HG03439 (cell line): ENCODE results near the gene ACACA.
"Not testable (repeated sequence)": the region's sequence is repeated elsewhere in the genome, so short reads cannot be mapped to it uniquely, and the experiment has no call there.

Experiments used
- ATAC-seq: cut with Tn5 transposase; IDR thresholded peaks from one replicate; pipeline ENCODE4 v1.9.1; 2021; ENCODE audit warnings: mild to moderate bottlenecking, moderate library complexity; ENCODE audit not compliant: unreplicated experiment

Gene ACACA

GRCh38 chr17:37188157-37188556 lies 218.5 kb downstream of the ACACA start:
- no peak for ATAC-seq

- ATAC-seq: no peak
These were observed 219.4 kb downstream of the ACACA start for GRCh38 chr17:37187262-37187661.

GRCh38 chr17:37182786-37183465 lies 223.7 kb downstream of the ACACA start:
- no peak for ATAC-seq

GRCh38 chr17:37180376-37180775 lies 226.3 kb downstream of the ACACA start:
- no peak for ATAC-seq

GRCh38 chr17:37179893-37180292 lies 226.7 kb downstream of the ACACA start:
- ATAC-seq: no peak

- no peak for ATAC-seq
These were observed 229.3 kb downstream of the ACACA start for GRCh38 chr17:37177254-37177870.

- ATAC-seq: no peak
These were observed 229.9 kb downstream of the ACACA start for GRCh38 chr17:37176723-37177122.

GRCh38 chr17:37174205-37174604 lies 232.4 kb downstream of the ACACA start:
- ATAC-seq: no peak

GRCh38 chr17:37170881-37171425 lies 235.7 kb downstream of the ACACA start:
- ATAC-seq: no peak

GRCh38 chr17:37168731-37169353 lies 237.8 kb downstream of the ACACA start:
- no peak for ATAC-seq

GRCh38 chr17:37167756-37168155 lies 238.9 kb downstream of the ACACA start:
- ATAC-seq: no peak

- ATAC-seq: no peak
These were observed 242.6 kb downstream of the ACACA start for GRCh38 chr17:37164057-37164456.

GRCh38 chr17:37162800-37163199 lies 243.8 kb downstream of the ACACA start:
- no peak for ATAC-seq

GRCh38 chr17:37160944-37161343 lies 245.7 kb downstream of the ACACA start:
- ATAC-seq: no peak

- no peak for ATAC-seq
These were observed 248.3 kb downstream of the ACACA start for GRCh38 chr17:37158290-37158689.

- no peak for ATAC-seq
These were observed 258.5 kb downstream of the ACACA start for GRCh38 chr17:37148156-37148555.

GRCh38 chr17:37147301-37147812 lies 259.3 kb downstream of the ACACA start:
- ATAC-seq: no peak

- ATAC-seq: no peak
These were observed 260.3 kb downstream of the ACACA start for GRCh38 chr17:37146086-37147064.

- no peak for ATAC-seq
These were observed 262.4 kb downstream of the ACACA start for GRCh38 chr17:37144075-37144701.

GRCh38 chr17:37143558-37143957 lies 263.1 kb downstream of the ACACA start:
- ATAC-seq: not testable (repeated sequence)
